Measurements from ENCODE around the gene RNF103.

GRCh38 chr2:86566158-86566820, 57.4 kb downstream of the RNF103 start:
- TF ChIP-seq POLR2AphosphoS5 (IDR thresholded peaks at IDR 0.05; ENCODE audit: insufficient read depth in 1 of 2, low read depth in 1 of 2), result no peak
- no peak for TF ChIP-seq CTCF (IDR thresholded peaks at IDR 0.05)

All from vagina (tissue), 2 donors.